Activated T-cell treated with anti-CD3 and anti-CD28 coated beads, Interleukin-2, amount 50 U/mL, for 4 hours (primary cell): ENCODE results near the gene B4GALNT4. TPM values are rescaled to one million over a fixed set of nuclear protein-coding genes. Genes with fewer than 3 reads are reported as not detected.
"Not testable (repeated sequence)": the region's sequence is repeated elsewhere in the genome, so short reads cannot be mapped to it uniquely, and the experiment has no call there.

Source experiments
- ATAC-seq, 2 donors: fragments of 200-7000 bp; cut with Tn5 transposase; one replicate each; pipeline ENCODE4 v1.10.0; 2021
- DNase-seq: peaks from one replicate; pipeline ENCODE4 v3.0.0-alpha.2; 2020
- H3K27me3 Mint-ChIP-seq: one replicate; pipeline ENCODE4 v1.8.0; 2021; ENCODE audit warnings: low read depth, mixed read lengths
- H3K36me3 Mint-ChIP-seq: one replicate; pipeline ENCODE4 v1.8.0; 2022; ENCODE audit warnings: mixed read lengths; ENCODE audit not compliant: insufficient read depth
- H3K4me1 Mint-ChIP-seq: one replicate; pipeline ENCODE4 v1.8.0; 2021; ENCODE audit warnings: low read depth, mixed read lengths
- H3K4me3 Mint-ChIP-seq: one replicate; pipeline ENCODE4 v1.8.0; 2021; ENCODE audit warnings: mild to moderate bottlenecking, moderate library complexity, mixed read lengths
- H3K9me3 Mint-ChIP-seq: one replicate; pipeline ENCODE4 v1.8.0; 2021; ENCODE audit warnings: mixed read lengths
- total RNA-seq, 3 donors: library from RNA; stranded (reverse); gene quantifications; one replicate each; pipeline ENCODE4 v1.2.1, GENCODE V29; 2021

Gene B4GALNT4
- total RNA-seq, 3 donors from 2014 or later, result 3.8 to 6.1 (median 5.5) TPM

GRCh38 chr11:396511-396947, 27.2 kb downstream of the B4GALNT4 start:
- no peak for DNase-seq
- Mint-ChIP-seq H3K27me3 (no peaks in the 10 kb centered on the region), H3K4me3 (no peak overlapping the region), H3K36me3 (no peaks in the 10 kb centered on the region), H3K4me1 (no peaks in the 10 kb centered on the region), H3K9me3 (no peaks in the 10 kb centered on the region)
- ATAC-seq, result peak; percentile 24 to 41

- no peaks in the 10 kb centered on the region for H3K4me1 Mint-ChIP-seq
- ATAC-seq, result peak; percentile 38 to 76
- no peak overlapping the region for H3K4me3 Mint-ChIP-seq
- peak; percentile 41 for DNase-seq
- no peaks in the 10 kb centered on the region for H3K9me3 Mint-ChIP-seq
- no peaks in the 10 kb centered on the region for H3K36me3 Mint-ChIP-seq
- no peaks in the 10 kb centered on the region for H3K27me3 Mint-ChIP-seq
Observed at GRCh38 chr11:396948-397548, 27.7 kb downstream of the B4GALNT4 start.

- Mint-ChIP-seq H3K4me1 (no peaks in the 10 kb centered on the region), H3K36me3 (no peaks in the 10 kb centered on the region), H3K27me3 (no peaks in the 10 kb centered on the region), H3K4me3 (peak overlapping the region; percentile 35), H3K9me3 (no peaks in the 10 kb centered on the region)
- no peak for DNase-seq
- ATAC-seq, result no peak
Observed at GRCh38 chr11:398826-399225, 29.5 kb downstream of the B4GALNT4 start.

- Mint-ChIP-seq H3K36me3 (no peaks in the 10 kb centered on the region), H3K4me3 (no peak overlapping the region), H3K4me1 (no peaks in the 10 kb centered on the region), H3K9me3 (no peaks in the 10 kb centered on the region), H3K27me3 (no peaks in the 10 kb centered on the region)
- no peak for ATAC-seq
- no peak for DNase-seq
Observed at GRCh38 chr11:399731-400211, 30.5 kb downstream of the B4GALNT4 start.

- no peaks in the 10 kb centered on the region for H3K27me3 Mint-ChIP-seq
- ATAC-seq (no peak), DNase-seq (no peak)
- H3K36me3 Mint-ChIP-seq, result no peaks in the 10 kb centered on the region
- no peaks in the 10 kb centered on the region for H3K9me3 Mint-ChIP-seq
- H3K4me1 Mint-ChIP-seq, result peaks cover 1% of the 10 kb centered on the region
- H3K4me3 Mint-ChIP-seq, result no peak overlapping the region
Observed at GRCh38 chr11:400241-400689, 31.0 kb downstream of the B4GALNT4 start.

GRCh38 chr11:401196-401595, 31.9 kb downstream of the B4GALNT4 start:
- H3K4me1 Mint-ChIP-seq, H3K27me3 Mint-ChIP-seq, H3K4me3 Mint-ChIP-seq, H3K9me3 Mint-ChIP-seq, DNase-seq, H3K36me3 Mint-ChIP-seq, ATAC-seq: not testable (repeated sequence)

GRCh38 chr11:403021-403760, 33.9 kb downstream of the B4GALNT4 start:
- H3K4me1 Mint-ChIP-seq, result peaks cover 7% of the 10 kb centered on the region
- H3K4me3 Mint-ChIP-seq, result no peak overlapping the region
- H3K27me3 Mint-ChIP-seq, result no peaks in the 10 kb centered on the region
- H3K9me3 Mint-ChIP-seq, result no peaks in the 10 kb centered on the region
- H3K36me3 Mint-ChIP-seq, result no peaks in the 10 kb centered on the region
- ATAC-seq (no peak), DNase-seq (no peak)

GRCh38 chr11:403761-404431, 34.6 kb downstream of the B4GALNT4 start:
- no peak overlapping the region for H3K4me3 Mint-ChIP-seq
- H3K4me1 Mint-ChIP-seq, result peaks cover 7% of the 10 kb centered on the region

GRCh38 chr11:404551-405264, 35.4 kb downstream of the B4GALNT4 start:
- Mint-ChIP-seq H3K27me3 (no peaks in the 10 kb centered on the region), H3K4me3 (no peak overlapping the region), H3K9me3 (no peaks in the 10 kb centered on the region), H3K4me1 (peaks cover 8% of the 10 kb centered on the region), H3K36me3 (no peaks in the 10 kb centered on the region)
- ATAC-seq (no peak), DNase-seq (no peak)

More at GRCh38 chr11:403761-404431, 34.6 kb downstream of the B4GALNT4 start:
- H3K9me3 Mint-ChIP-seq, result no peaks in the 10 kb centered on the region
- peak; percentile 5 for DNase-seq
- H3K36me3 Mint-ChIP-seq, result no peaks in the 10 kb centered on the region
- ATAC-seq, result no peak
- H3K27me3 Mint-ChIP-seq, result no peaks in the 10 kb centered on the region

GRCh38 chr11:405323-405953, 36.1 kb downstream of the B4GALNT4 start:
- Mint-ChIP-seq H3K27me3 (no peaks in the 10 kb centered on the region), H3K36me3 (no peaks in the 10 kb centered on the region), H3K9me3 (no peaks in the 10 kb centered on the region), H3K4me1 (peaks cover 9% of the 10 kb centered on the region), H3K4me3 (no peak overlapping the region)
- ATAC-seq (no peak), DNase-seq (no peak)

- ATAC-seq, result no peak
- Mint-ChIP-seq H3K9me3 (no peaks in the 10 kb centered on the region), H3K4me1 (peaks cover 9% of the 10 kb centered on the region), H3K4me3 (no peak overlapping the region), H3K27me3 (no peaks in the 10 kb centered on the region), H3K36me3 (no peaks in the 10 kb centered on the region)
- no peak for DNase-seq
Observed at GRCh38 chr11:405954-406795, 36.9 kb downstream of the B4GALNT4 start.

- Mint-ChIP-seq H3K4me3 (peak overlapping the region; percentile 24), H3K36me3 (no peaks in the 10 kb centered on the region), H3K9me3 (no peaks in the 10 kb centered on the region), H3K4me1 (peaks cover 9% of the 10 kb centered on the region), H3K27me3 (no peaks in the 10 kb centered on the region)
- ATAC-seq (peak; percentile 89 to 93), DNase-seq (peak; percentile 77)
Observed at GRCh38 chr11:406796-407650, 37.7 kb downstream of the B4GALNT4 start.
